GM23338 (cell line): ENCODE data around the gene NKAPL.

Experiments used
- CREB1 ChIP-seq: fragments of 250-450 bp; sonication (Bioruptor Pico); IDR thresholded peaks from 2 replicates; pipeline ENCODE4 v1.5.0; 2020; ENCODE audit warnings: low read depth, mild to moderate bottlenecking, moderate library complexity
- CTCF ChIP-seq, 2 experiments: fragments of 200-600 bp in 1 of 2; sonication (generic) in 1 of 2; conservative IDR thresholded peaks; 2 replicates each; pipeline versions ENCODE4 v1.5.1 to v1.6.1; 2016 to 2017; ENCODE audit warnings: antibody characterized with exemption in 2 of 2, low read depth in 2 of 2, mild to moderate bottlenecking in 2 of 2, moderate library complexity in 1 of 2
- ETS1 ChIP-seq: IDR thresholded peaks from 2 replicates; pipeline ENCODE4 v1.6.1; 2016; ENCODE audit warnings: antibody characterized with exemption
- EZH2 ChIP-seq: fragments of 200-600 bp; sonication (generic); IDR thresholded peaks from one replicate; pipeline ENCODE4 v1.8.0; 2017; ENCODE audit warnings: antibody characterized with exemption, mild to moderate bottlenecking, low read depth; ENCODE audit not compliant: unreplicated experiment
- EZH2phosphoT487 ChIP-seq: fragments of 200-600 bp; sonication (generic); IDR thresholded peaks from one replicate; pipeline ENCODE4 v1.8.1; 2018; ENCODE audit warnings: antibody characterized with exemption; ENCODE audit not compliant: unreplicated experiment
- JUNB ChIP-seq: IDR thresholded peaks from one replicate; pipeline ENCODE4 v1.6.1; 2016; ENCODE audit warnings: antibody characterized with exemption; ENCODE audit not compliant: unreplicated experiment
- NANOG ChIP-seq: IDR thresholded peaks from 2 replicates; pipeline ENCODE4 v1.6.1; 2016; ENCODE audit warnings: antibody characterized with exemption, borderline replicate concordance
- POLR2AphosphoS5 ChIP-seq: IDR thresholded peaks from 2 replicates; pipeline ENCODE4 v1.6.1; 2016; ENCODE audit warnings: antibody characterized with exemption, low read depth
- REST ChIP-seq: IDR thresholded peaks from one replicate; pipeline ENCODE4 v1.6.1; 2018; ENCODE audit warnings: antibody characterized with exemption; ENCODE audit not compliant: unreplicated experiment
- STAT1 ChIP-seq: IDR thresholded peaks from one replicate; pipeline ENCODE4 v1.6.1; 2016; ENCODE audit warnings: antibody characterized with exemption; ENCODE audit not compliant: unreplicated experiment
- ZNF114 ChIP-seq: fragments of 250-450 bp; sonication (Bioruptor Pico); IDR thresholded peaks from 2 replicates; pipeline ENCODE4 v1.5.0; 2020; ENCODE audit warnings: mild to moderate bottlenecking, moderate library complexity
- ZNF331 ChIP-seq: fragments of 250-450 bp; sonication (Bioruptor Pico); IDR thresholded peaks from 2 replicates; pipeline ENCODE4 v1.5.0; 2020; ENCODE audit warnings: low read depth, mild to moderate bottlenecking, moderate library complexity
- ZNF462 ChIP-seq: fragments of 250-450 bp; sonication (Bioruptor Pico); IDR thresholded peaks from 2 replicates; pipeline ENCODE4 v1.5.0; 2020; ENCODE audit warnings: mild to moderate bottlenecking, moderate library complexity

- TF ChIP-seq CTCF (conservative IDR thresholded peaks at IDR 0.05; ENCODE audit: low read depth in 2 of 2) = no peak
- TF ChIP-seq REST = no peak
- TF ChIP-seq POLR2AphosphoS5 = no peak
- TF ChIP-seq ETS1 = no peak
- no peak for TF ChIP-seq EZH2phosphoT487
- TF ChIP-seq EZH2 = no peak
- no peak for TF ChIP-seq JUNB
- no peak for TF ChIP-seq CREB1
- no peak for TF ChIP-seq NANOG
- TF ChIP-seq ZNF114 (CRISPR knock-in tag) = no peak
- no peak for TF ChIP-seq ZNF331 (CRISPR knock-in tag)
- no peak for TF ChIP-seq STAT1
- no peak for TF ChIP-seq ZNF462 (CRISPR knock-in tag)
These were observed 5.8 kb downstream of the NKAPL start for GRCh38 chr6:28264834-28265401.
